ENCODE results near the gene KRT9.

DNA sequence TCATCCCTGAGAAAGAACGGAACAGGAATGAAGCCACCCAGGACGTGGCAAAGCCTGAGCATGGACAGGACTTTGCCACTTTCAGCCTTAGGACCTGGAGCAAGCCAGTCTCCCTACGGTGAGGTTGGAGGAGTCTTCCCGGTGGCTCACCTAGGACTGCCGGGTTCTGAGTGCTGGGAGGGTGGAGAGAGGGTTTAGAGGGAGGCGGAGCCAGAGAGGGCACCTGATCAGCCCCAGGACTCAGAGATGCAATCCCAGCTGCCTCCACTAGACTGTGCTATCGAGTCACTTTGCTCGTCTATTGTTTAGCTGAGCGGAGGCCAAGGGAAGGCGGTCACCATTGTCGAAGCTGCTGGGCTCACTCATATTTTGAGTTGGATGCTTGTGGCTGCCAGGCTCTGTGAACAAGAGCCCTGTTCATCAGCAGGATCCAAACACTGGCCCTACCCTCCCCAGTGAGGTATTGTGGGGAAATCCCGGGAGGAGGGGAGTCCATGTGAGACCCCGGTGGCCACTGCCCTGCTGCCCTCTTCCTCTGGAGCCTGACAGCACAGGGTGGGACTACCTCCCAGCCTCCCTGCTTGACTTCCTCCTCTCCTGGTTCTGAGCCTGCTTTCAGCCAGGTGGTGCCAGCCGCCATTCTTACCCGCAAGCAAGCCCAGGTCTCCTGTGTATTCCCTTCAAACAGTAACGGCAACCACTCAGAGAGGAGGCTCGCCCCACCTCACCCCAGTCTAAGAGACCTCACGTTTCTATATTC is 7.8 kb upstream of the KRT9 start:
- TF ChIP-seq POLR2A (IDR thresholded peaks at IDR 0.05) (peak in 1 of 2 donors; percentile 34), POLR2AphosphoS5 (IDR thresholded peaks at IDR 0.05) (no peak)
